H9 (cell line): ENCODE results near the gene SIGLEC7. TPM values are rescaled to one million over a fixed set of nuclear protein-coding genes. Genes with fewer than 3 reads are reported as not detected.

Experiments used
- DNase-seq: peaks from one replicate; pipeline ENCODE4 v3.0.0-alpha.2; 2017
- H2AFZ ChIP-seq: one replicate; pipeline ENCODE4 v1.6.1; 2013; ENCODE audit warnings: mild to moderate bottlenecking, low read length, control low read depth, moderate library complexity
- H2AK5ac ChIP-seq: 2 replicates; pipeline ENCODE4 v1.6.1; 2013; ENCODE audit warnings: low read length, control low read depth, mixed read lengths; ENCODE audit not compliant: insufficient read length
- H2BK120ac ChIP-seq: one replicate; pipeline ENCODE4 v1.6.1; 2013; ENCODE audit warnings: low read depth, mild to moderate bottlenecking, low read length, control low read depth, inconsistent platforms; ENCODE audit not compliant: poor library complexity, severe bottlenecking
- H2BK12ac ChIP-seq: 2 replicates; pipeline ENCODE4 v1.6.1; 2013; ENCODE audit warnings: low read length, control low read depth, mixed read lengths, low read depth; ENCODE audit not compliant: insufficient read length
- H2BK15ac ChIP-seq: 2 replicates; pipeline ENCODE4 v1.6.1; 2013; ENCODE audit warnings: low read depth, low read length, control low read depth
- H2BK20ac ChIP-seq: one replicate; pipeline ENCODE4 v1.6.1; 2013; ENCODE audit warnings: low read depth, mild to moderate bottlenecking, low read length, control low read depth, inconsistent platforms; ENCODE audit not compliant: poor library complexity, severe bottlenecking
- H2BK5ac ChIP-seq: 2 replicates; pipeline ENCODE4 v1.6.1; 2013; ENCODE audit warnings: low read length, control low read depth, mixed read lengths; ENCODE audit not compliant: insufficient read length
- H3K14ac ChIP-seq: 2 replicates; pipeline ENCODE4 v1.6.1; 2013; ENCODE audit warnings: low read length, control low read depth; ENCODE audit not compliant: insufficient read depth
- H3K18ac ChIP-seq: 2 replicates; pipeline ENCODE4 v1.6.1; 2013; ENCODE audit warnings: low read depth, mild to moderate bottlenecking, mixed read lengths, low read length, control low read depth; ENCODE audit not compliant: insufficient read length
- H3K23ac ChIP-seq: 2 replicates; pipeline ENCODE4 v1.6.1; 2013; ENCODE audit warnings: low read length, control low read depth, mixed read lengths, low read depth; ENCODE audit not compliant: insufficient read length
- H3K23me2 ChIP-seq: 2 replicates; pipeline ENCODE4 v1.6.1; 2013; ENCODE audit warnings: low read depth, mild to moderate bottlenecking, mixed read lengths, low read length, control low read depth; ENCODE audit not compliant: insufficient read length, poor library complexity, severe bottlenecking
- H3K27ac ChIP-seq: 2 replicates; pipeline ENCODE4 v1.5.1; 2013; ENCODE audit warnings: low read length, control low read depth, mixed read lengths, low read depth; ENCODE audit not compliant: insufficient read length
- H3K27me3 ChIP-seq: 2 replicates; pipeline ENCODE4 v1.6.1; 2013; ENCODE audit warnings: low read length, control low read depth, inconsistent platforms; ENCODE audit not compliant: insufficient read depth
- H3K4ac ChIP-seq: 2 replicates; pipeline ENCODE4 v1.6.1; 2013; ENCODE audit warnings: low read depth, mild to moderate bottlenecking, control low read depth, inconsistent platforms, low read length, moderate library complexity
- H3K4me1 ChIP-seq: 2 replicates; pipeline ENCODE4 v1.6.1; 2013; ENCODE audit warnings: low read length, control low read depth, inconsistent platforms; ENCODE audit not compliant: insufficient read depth
- H3K4me2 ChIP-seq: 2 replicates; pipeline ENCODE4 v1.6.1; 2013; ENCODE audit warnings: low read length, control low read depth, mixed read lengths; ENCODE audit not compliant: insufficient read length, insufficient read depth
- H3K56ac ChIP-seq: 2 replicates; pipeline ENCODE4 v1.6.1; 2013; ENCODE audit warnings: low read depth, mild to moderate bottlenecking, mixed read lengths, low read length, control low read depth; ENCODE audit not compliant: insufficient read length
- H3K79me1 ChIP-seq: 2 replicates; pipeline ENCODE4 v1.6.1; 2013; ENCODE audit warnings: low read depth, mild to moderate bottlenecking, moderate library complexity, low read length, control low read depth, inconsistent platforms; ENCODE audit not compliant: insufficient read depth, poor library complexity, severe bottlenecking
- H3K79me2 ChIP-seq: 2 replicates; pipeline ENCODE4 v1.6.1; 2013; ENCODE audit warnings: low read length, control low read depth, inconsistent platforms; ENCODE audit not compliant: insufficient read depth
- H3K9ac ChIP-seq: 2 replicates; pipeline ENCODE4 v1.6.1; 2013; ENCODE audit warnings: low read length, control low read depth, mixed read lengths; ENCODE audit not compliant: insufficient read length; ENCODE audit errors: extremely low read depth
- H3K9me3 ChIP-seq: one replicate; pipeline ENCODE4 v1.6.1; 2013; ENCODE audit warnings: low read depth, low read length, inconsistent platforms; ENCODE audit not compliant: control insufficient read depth
- H3T11ph ChIP-seq: one replicate; pipeline ENCODE4 v1.6.1; 2013; ENCODE audit warnings: mild to moderate bottlenecking, low read length, control low read depth, inconsistent platforms
- H4K20me1 ChIP-seq: one replicate; pipeline ENCODE4 v1.6.1; 2013; ENCODE audit not compliant: control insufficient read depth, insufficient read length, insufficient read depth
- H4K5ac ChIP-seq: 2 replicates; pipeline ENCODE4 v1.6.1; 2013; ENCODE audit warnings: low read depth, mild to moderate bottlenecking, mixed read lengths, low read length, control low read depth; ENCODE audit not compliant: insufficient read length
- H4K8ac ChIP-seq: replicated peaks from 2 replicates; pipeline ENCODE4 v1.6.1; 2013; ENCODE audit warnings: low read length, control low read depth, mixed read lengths, low read depth; ENCODE audit not compliant: insufficient read length
- H4K91ac ChIP-seq: 2 replicates; pipeline ENCODE4 v1.6.1; 2013; ENCODE audit warnings: low read depth, mild to moderate bottlenecking, moderate library complexity, mixed read lengths, low read length, control low read depth; ENCODE audit not compliant: insufficient read length
- H3K27ac Mint-ChIP-seq, 3 experiments: 2 replicates in 2 of 3; 3 replicates in 1 of 3; pipeline ENCODE4 v1.8.0; 2020 to 2021; ENCODE audit warnings: mixed read lengths in 3 of 3, mild to moderate bottlenecking in 1 of 3, moderate library complexity in 1 of 3
- H3K27me3 Mint-ChIP-seq: 2 replicates; pipeline ENCODE4 v1.8.0; 2021; ENCODE audit warnings: low read depth, mild to moderate bottlenecking, moderate library complexity, mixed read lengths
- H3K36me3 Mint-ChIP-seq, 3 experiments: 2 replicates in 2 of 3; 3 replicates in 1 of 3; pipeline ENCODE4 v1.8.0; 2020 to 2021; ENCODE audit warnings: low read depth in 3 of 3, mixed read lengths in 3 of 3; ENCODE audit not compliant: insufficient read depth in 1 of 3
- H3K4me1 Mint-ChIP-seq, 2 experiments: 2 replicates each; pipeline ENCODE4 v1.8.0; 2020; ENCODE audit warnings: mixed read lengths in 2 of 2
- H3K4me3 Mint-ChIP-seq, 2 experiments: 2 replicates in 1 of 2; 3 replicates in 1 of 2; pipeline ENCODE4 v1.8.0; 2020 to 2021; ENCODE audit warnings: mild to moderate bottlenecking in 2 of 2, mixed read lengths in 2 of 2, moderate library complexity in 1 of 2
- H3K9me3 Mint-ChIP-seq, 2 experiments: 2 replicates in 1 of 2; 3 replicates in 1 of 2; pipeline ENCODE4 v1.8.0; 2020; ENCODE audit warnings: mild to moderate bottlenecking in 2 of 2, mixed read lengths in 2 of 2, moderate library complexity in 1 of 2
- WGBS: extraction: QIAGEN DNeasy Blood & Tissue Kit; methylation state at CpG from one replicate; pipeline ENCODE4 v1.1.7; 2013; ENCODE audit warnings: missing lambda C conversion rate, low lambda C conversion rate, mixed read lengths; ENCODE audit not compliant: insufficient read length; ENCODE audit errors: extremely low coverage; 5-methylcytosine and 5-hydroxymethylcytosine counted together
- total RNA-seq: library from RNA; stranded (reverse); gene quantifications from 2 replicates; pipeline ENCODE4 v1.2.1, GENCODE V29; 2021
- TF ChIP-seq, protein P1 (sequence below): fragments of 200-600 bp; sonication (generic); conservative IDR thresholded peaks from 3 replicates; pipeline ENCODE4 v1.8.0; 2021; ENCODE audit warnings: antibody characterized with exemption, mild to moderate bottlenecking

The SIGLEC7 gene
- total RNA-seq, 1 experiment from 2014 or later: not detected

DNA sequence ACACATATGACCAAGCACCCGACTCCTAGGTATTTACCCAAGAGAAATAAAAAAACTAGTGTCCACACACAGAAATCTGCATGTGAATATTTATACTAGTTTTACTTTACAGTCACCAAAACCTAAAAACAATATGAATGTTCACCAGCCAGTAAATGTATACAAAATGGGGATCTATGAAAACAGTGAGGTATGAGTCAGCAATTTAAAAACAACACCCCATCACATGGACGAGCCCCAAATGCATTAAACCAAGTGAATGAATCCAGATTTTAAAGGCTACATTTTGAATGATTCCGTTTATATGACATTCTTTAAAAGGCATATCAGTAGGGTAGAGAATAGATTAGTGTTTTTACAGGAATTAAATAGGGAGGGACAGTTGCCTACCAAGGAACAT, 22.1 kb downstream of the SIGLEC7 start:
- Histone ChIP-seq H3K79me1 (no peaks in the 10 kb centered on the region), H2BK12ac (no peak overlapping the region), H3K9me3 (no peaks in the 10 kb centered on the region), H3K23ac (no peak overlapping the region), H2AFZ (no peak overlapping the region), H3K56ac (no peak overlapping the region), H3K14ac (no peak overlapping the region), H4K20me1 (no peaks in the 10 kb centered on the region), H2BK5ac (no peak overlapping the region), H3K23me2 (no peaks in the 10 kb centered on the region), H3K4ac (no peak overlapping the region), H3T11ph (no peak overlapping the region), H2BK120ac (no peak overlapping the region), H3K79me2 (no peaks in the 10 kb centered on the region), H3K18ac (no peak overlapping the region), H4K8ac (no peak overlapping the region), H2BK15ac (no peak overlapping the region), H3K4me2 (no peak overlapping the region), H3K9ac (no peak overlapping the region), H3K27me3 (no peaks in the 10 kb centered on the region), H4K5ac (no peak overlapping the region), H2BK20ac (no peak overlapping the region), H3K27ac (no peak overlapping the region), H4K91ac (no peak overlapping the region), H2AK5ac (no peak overlapping the region), H3K4me1 (no peaks in the 10 kb centered on the region; the same call in 1 of the 2 replicates)
- Mint-ChIP-seq H3K4me3 (no peak overlapping the region), H3K27me3 (peaks cover 25% of the 10 kb centered on the region), H3K9me3 (peaks cover 7 to 16% of the 10 kb centered on the region in 2 experiments), H3K36me3 (no peaks in the 10 kb centered on the region), H3K27ac (no peak overlapping the region), H3K4me1 (no peaks in the 10 kb centered on the region; a peak in 1 of 4 replicates)
- DNase-seq: no peak
- WGBS: no CpG with 5 or more reads among the region's 3 CpGs
- TF ChIP-seq, protein P1, sequence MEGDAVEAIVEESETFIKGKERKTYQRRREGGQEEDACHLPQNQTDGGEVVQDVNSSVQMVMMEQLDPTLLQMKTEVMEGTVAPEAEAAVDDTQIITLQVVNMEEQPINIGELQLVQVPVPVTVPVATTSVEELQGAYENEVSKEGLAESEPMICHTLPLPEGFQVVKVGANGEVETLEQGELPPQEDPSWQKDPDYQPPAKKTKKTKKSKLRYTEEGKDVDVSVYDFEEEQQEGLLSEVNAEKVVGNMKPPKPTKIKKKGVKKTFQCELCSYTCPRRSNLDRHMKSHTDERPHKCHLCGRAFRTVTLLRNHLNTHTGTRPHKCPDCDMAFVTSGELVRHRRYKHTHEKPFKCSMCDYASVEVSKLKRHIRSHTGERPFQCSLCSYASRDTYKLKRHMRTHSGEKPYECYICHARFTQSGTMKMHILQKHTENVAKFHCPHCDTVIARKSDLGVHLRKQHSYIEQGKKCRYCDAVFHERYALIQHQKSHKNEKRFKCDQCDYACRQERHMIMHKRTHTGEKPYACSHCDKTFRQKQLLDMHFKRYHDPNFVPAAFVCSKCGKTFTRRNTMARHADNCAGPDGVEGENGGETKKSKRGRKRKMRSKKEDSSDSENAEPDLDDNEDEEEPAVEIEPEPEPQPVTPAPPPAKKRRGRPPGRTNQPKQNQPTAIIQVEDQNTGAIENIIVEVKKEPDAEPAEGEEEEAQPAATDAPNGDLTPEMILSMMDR: no peak
